PC-3 (cell line): ENCODE results near the gene PFDN2. TPM values are rescaled to one million over a fixed set of nuclear protein-coding genes. Genes with fewer than 3 reads are reported as not detected.

Source experiments
- ATAC-seq: fragments of 200-7000 bp; cut with Tn5 transposase; 2 replicates; pipeline ENCODE4 v1.9.1; 2020; ENCODE audit warnings: mild to moderate bottlenecking, moderate library complexity
- BruUV-seq: library from RNA; stranded (reverse); fragments of 400-500 nt; replicated peaks from 2 replicates; lab custom pipeline; 2021; lab: Mats Ljungman, UMichigan
- CTCF ChIA-PET: fragments of 300-600 bp; sonication (Branson Sonifier 250); formaldehyde crosslinking; loops from one replicate; lab custom pipeline; 2022; ENCODE audit warnings: antibody characterized with exemption; lab: Charles Lee
- POLR2A ChIA-PET: fragments of 300-600 bp; sonication (Branson Sonifier 250); formaldehyde crosslinking; loops from one replicate; lab custom pipeline; 2022; ENCODE audit warnings: antibody characterized with exemption; ENCODE audit not compliant: unreplicated experiment; lab: Charles Lee
- DNase-seq: peaks from one replicate; pipeline ENCODE4 v3.0.0-alpha.2; 2015
- H2AFZ ChIP-seq: fragments of 300-600 bp; sonication (generic); 2 replicates; pipeline ENCODE4 v1.6.0; 2016; ENCODE audit warnings: antibody characterized with exemption, low read length
- H3F3A ChIP-seq: fragments of 300-600 bp; sonication (generic); one replicate; pipeline ENCODE4 v1.6.0; 2017; ENCODE audit warnings: antibody characterized with exemption, low read length, control low read depth, mild to moderate bottlenecking; ENCODE audit not compliant: unreplicated experiment
- H3K27ac ChIP-seq: fragments of 300-600 bp; sonication (generic); 2 replicates; pipeline ENCODE4 v1.5.1; 2016; ENCODE audit warnings: mild to moderate bottlenecking, low read length
- H3K27me3 ChIP-seq: fragments of 300-600 bp; sonication (generic); 2 replicates; pipeline ENCODE4 v1.6.1; 2016; ENCODE audit warnings: low read length, mixed read lengths
- H3K36me3 ChIP-seq: fragments of 300-600 bp; sonication (generic); 2 replicates; pipeline ENCODE4 v1.6.1; 2016; ENCODE audit warnings: low read depth, mixed run types, low read length, mixed read lengths
- H3K4me1 ChIP-seq: fragments of 300-600 bp; sonication (generic); 2 replicates; pipeline ENCODE4 v1.5.1; 2016; ENCODE audit warnings: low read length; ENCODE audit not compliant: insufficient read depth
- H3K4me2 ChIP-seq: fragments of 300-600 bp; sonication (generic); 2 replicates; pipeline ENCODE4 v1.6.0; 2016; ENCODE audit warnings: low read length
- H3K4me3 ChIP-seq: fragments of 300-600 bp; sonication (generic); 2 replicates; pipeline ENCODE4 v1.5.1; 2016; ENCODE audit warnings: mild to moderate bottlenecking, low read length, mixed read lengths
- H3K79me2 ChIP-seq: fragments of 300-600 bp; sonication (generic); 2 replicates; pipeline ENCODE4 v1.6.1; 2017; ENCODE audit warnings: low read length, mixed read lengths
- H3K9ac ChIP-seq: fragments of 300-600 bp; sonication (generic); 2 replicates; pipeline ENCODE4 v1.6.0; 2016; ENCODE audit warnings: mild to moderate bottlenecking, low read length
- H3K9me2 ChIP-seq: fragments of 300-600 bp; sonication (generic); replicated peaks from 2 replicates; pipeline ENCODE4 v1.6.1; 2016; ENCODE audit warnings: mixed run types, low read length, mixed read lengths
- H3K9me3 ChIP-seq: fragments of 300-600 bp; sonication (generic); 2 replicates; pipeline ENCODE4 v1.6.1; 2016; ENCODE audit warnings: low read length, mixed read lengths
- H4K20me1 ChIP-seq: fragments of 300-600 bp; sonication (generic); 2 replicates; pipeline ENCODE4 v1.6.1; 2016; ENCODE audit warnings: low read length, mixed read lengths
- CTCF ChIP-seq: fragments of 300-600 bp; sonication (generic); conservative IDR thresholded peaks from 2 replicates; pipeline ENCODE4 v1.5.1; 2017; ENCODE audit warnings: antibody characterized with exemption, low read depth, mild to moderate bottlenecking, low read length
- EZH2 ChIP-seq: fragments of 300-600 bp; sonication (generic); IDR thresholded peaks from one replicate; pipeline ENCODE4 v1.6.1; 2017; ENCODE audit warnings: antibody characterized with exemption, mild to moderate bottlenecking, low read length; ENCODE audit not compliant: unreplicated experiment
- EZH2phosphoT487 ChIP-seq: fragments of 300-600 bp; sonication (generic); IDR thresholded peaks from 2 replicates; pipeline ENCODE4 v1.6.1; 2018; ENCODE audit warnings: mild to moderate bottlenecking, antibody characterized with exemption, low read length, borderline replicate concordance
- intact Hi-C: fragments of 100-400 bp; cut with micrococcal nuclease; formaldehyde crosslinking; loops from 2 replicates; pipeline ENCODE4 v1.9.0; 2023
- total RNA-seq: library from RNA; depleted of rRNA; stranded (reverse); fragments of >200 nt; gene quantifications from 2 replicates; pipeline ENCODE4 v1.2.3, GENCODE V29; 2014

Gene PFDN2
- total RNA-seq, 1 experiment from 2014 or later, result 197 TPM

GRCh38 chr1:161080441-161081405, 37.1 kb downstream of the PFDN2 start:
- no peaks in the 10 kb centered on the region for H3K9me2 ChIP-seq
- no peak for ATAC-seq
- no peaks in the 10 kb centered on the region for H3K9me3 ChIP-seq
- H3K4me3 ChIP-seq, result no peak overlapping the region
- H4K20me1 ChIP-seq, result no peaks in the 10 kb centered on the region
- BruUV-seq, result no TSS peak
- no peak overlapping the region for H3K9ac ChIP-seq
- no peaks in the 10 kb centered on the region for H3K27me3 ChIP-seq
- H3K4me1 ChIP-seq, result peaks cover 50% of the 10 kb centered on the region
- TF ChIP-seq EZH2phosphoT487 (no peak), CTCF (no peak), EZH2 (no peak)
- ChIA-PET CTCF (no interaction called here), POLR2A (interaction anchor here (0.6 kb wide), 1 partner anchor 59 kb away, joined by 3 read pairs; no protein-coding TSS in a partner anchor)
- H3K4me2 ChIP-seq, result no peak overlapping the region
- no peak overlapping the region for H2AFZ ChIP-seq
- no peaks in the 10 kb centered on the region for H3K79me2 ChIP-seq
- H3K36me3 ChIP-seq, result no peaks in the 10 kb centered on the region
- no peak for DNase-seq
- intact Hi-C loops, result no loop called here
- H3F3A ChIP-seq, result no peaks in the 10 kb centered on the region
- no peak overlapping the region for H3K27ac ChIP-seq

GRCh38 chr1:161079436-161080110, 38.3 kb downstream of the PFDN2 start:
- no peaks in the 10 kb centered on the region for H3K36me3 ChIP-seq
- no peak for TF ChIP-seq CTCF
- no peak for TF ChIP-seq EZH2
- no peak for TF ChIP-seq EZH2phosphoT487
- DNase-seq (no peak), ATAC-seq (no peak)
- no peak overlapping the region for H3K4me2 ChIP-seq
- H3K9me2 ChIP-seq, result no peaks in the 10 kb centered on the region
- no peaks in the 10 kb centered on the region for H3K79me2 ChIP-seq
- H4K20me1 ChIP-seq, result no peaks in the 10 kb centered on the region
- no peaks in the 10 kb centered on the region for H3K27me3 ChIP-seq
- H3F3A ChIP-seq, result no peaks in the 10 kb centered on the region
- intact Hi-C loops, result no loop called here
- POLR2A ChIA-PET, result no interaction called here
- no peak overlapping the region for H3K4me3 ChIP-seq
- CTCF ChIA-PET, result interaction anchor here (0.5 kb wide), 1 partner anchor 310 kb away, joined by 3 read pairs; no protein-coding TSS in a partner anchor
- H3K9me3 ChIP-seq, result no peaks in the 10 kb centered on the region
- no TSS peak for BruUV-seq
- H3K4me1 ChIP-seq, result peaks cover 39% of the 10 kb centered on the region
- H3K9ac ChIP-seq, result no peak overlapping the region
- H3K27ac ChIP-seq, result no peak overlapping the region
- no peak overlapping the region for H2AFZ ChIP-seq
